Ovary (tissue), 9 donors: ENCODE data around the gene TMEM131. TPM values are rescaled to one million over a fixed set of nuclear protein-coding genes. Genes with fewer than 3 reads are reported as not detected.

Experiments used
- DNase-seq, 5 donors: peaks; one replicate each; pipeline ENCODE4 v3.0.0-alpha.2; 2019 to 2020
- H3K27ac ChIP-seq, 2 donors: fragments of 200-600 bp; one replicate each; pipeline versions ENCODE4 v1.5.1 to v1.8.0; 2019 to 2022
- H3K27me3 ChIP-seq: fragments of 200-600 bp; one replicate; pipeline ENCODE4 v1.8.0; 2022
- H3K36me3 ChIP-seq: fragments of 200-600 bp; sonication (generic); one replicate; pipeline ENCODE4 v1.5.1; 2019
- H3K4me1 ChIP-seq: one replicate; pipeline ENCODE4 v1.8.1; 2013; ENCODE audit warnings: mild to moderate bottlenecking, moderate library complexity; ENCODE audit not compliant: insufficient read depth
- H3K4me3 ChIP-seq: fragments of 200-600 bp; sonication (generic); one replicate; pipeline ENCODE4 v1.5.1; 2017
- H3K9me3 ChIP-seq, 2 donors: fragments of 200-600 bp in 1 of 2; sonication (generic) in 1 of 2; one replicate each; pipeline versions ENCODE4 v1.5.1 to v1.8.1; 2013 to 2019; ENCODE audit warnings: mild to moderate bottlenecking in 1 of 2, moderate library complexity in 1 of 2
- CTCF ChIP-seq, 3 donors: fragments of 450-650 bp in 2 of 3; fragments of 200-600 bp in 1 of 3; IDR thresholded peaks; one replicate each; pipeline versions ENCODE4 v1.5.1 to v1.8.0; 2016 to 2022; ENCODE audit warnings: antibody characterized with exemption in 3 of 3, mild to moderate bottlenecking in 1 of 3
- EP300 ChIP-seq: sonication (generic); formaldehyde crosslinking; IDR thresholded peaks from one replicate; pipeline ENCODE4 v1.6.1; 2017; ENCODE audit warnings: antibody characterized with exemption
- POLR2A ChIP-seq: fragments of 450-650 bp; IDR thresholded peaks from one replicate; pipeline ENCODE4 v1.6.1; 2017; ENCODE audit warnings: antibody characterized with exemption, mild to moderate bottlenecking, moderate library complexity
- WGBS, 3 donors: extraction: QIAGEN DNeasy Blood & Tissue Kit in 1 of 3; methylation state at CpG; one replicate each; pipeline versions ENCODE4 v1.1.5 to v1.1.7; 2013 to 2017; 5-methylcytosine and 5-hydroxymethylcytosine counted together
- intact Hi-C, 4 donors: fragments of 100-400 bp; cut with DNase I; formaldehyde crosslinking; loops; one replicate each; pipeline versions ENCODE4 v1.11.0 to v1.15.1; 2022 to 2023
- polyA plus RNA-seq, 2 donors: library from polyadenylated mRNA; stranded (reverse); fragments of 200-250 nt in 1 of 2; fragments of 350-450 nt in 1 of 2; fragmentation: Illumina TruSeq in 1 of 2; extraction: RNeasy Lipid Tissue Mini Kit (QIAGEN cat#74804) in 1 of 2; gene quantifications; one replicate each; pipeline ENCODE4 v1.2.3, GENCODE V29; 2013 to 2014
- total RNA-seq, 7 donors: library from RNA; depleted of rRNA in 2 of 7; stranded (reverse); fragments of >200 nt in 2 of 7; fragmentation: NEBNext Ultra II Directional in 3 of 7; extraction: Animal tissue kit (Norgen Biotek cat#: 25700) in 3 of 7; gene quantifications; one replicate each; pipeline versions ENCODE4 v1.1.0 to v1.2.4, GENCODE V29; 2016 to 2023
- donor health status: DM: no; HTN: no; CAD: no; lungs with moderate emphysema.
- donor health status: DM: no; HTN: no; CAD: no.
- donor health status: Bipolar disorder and iron deficiency.
- donor health status: DM: yes; HTN: yes; CAD: no.
- donor health status: DM: no; HTN: no; CAD: no.
- donor health status: DM: yes; HTN: yes; CAD: no.

Gene TMEM131
- total and polyA plus RNA-seq, 9 donors, result 16.1 to 44.0 (median 38.4) TPM

GRCh38 chr2:97718942-97719341 is 276.8 kb downstream of the TMEM131 start:
- Histone ChIP-seq H3K4me1 (no peaks in the 10 kb centered on the region), H3K4me3 (no peak overlapping the region), H3K27ac (no peak overlapping the region), H3K36me3 (no peaks in the 10 kb centered on the region), H3K9me3 (no peaks in the 10 kb centered on the region), H3K27me3 (no peaks in the 10 kb centered on the region)
- no peak for DNase-seq
- intact Hi-C loops, result no loop called here
- WGBS, 3 donors, result 81 to 91% (median 83%) methylated on average over 3 of the region's 3 CpGs
- no peak for TF ChIP-seq EP300
- TF ChIP-seq CTCF (IDR thresholded peaks at IDR 0.05), result no peak
- no peak for TF ChIP-seq POLR2A

- no peaks in the 10 kb centered on the region for H3K4me1 ChIP-seq
- no peaks in the 10 kb centered on the region for H3K36me3 ChIP-seq
- no peak overlapping the region for H3K4me3 ChIP-seq
- no peak for TF ChIP-seq CTCF (IDR thresholded peaks at IDR 0.05)
- no peak for TF ChIP-seq POLR2A
- no peak for TF ChIP-seq EP300
- H3K27ac ChIP-seq, result no peak overlapping the region
- no peaks in the 10 kb centered on the region for H3K27me3 ChIP-seq
- intact Hi-C loops, result no loop called here
- WGBS, 3 donors, result 82 to 86% (median 82%) methylated on average over 21 of the region's 21 CpGs
- DNase-seq, result no peak
- no peaks in the 10 kb centered on the region for H3K9me3 ChIP-seq
These were observed 277.5 kb downstream of the TMEM131 start for GRCh38 chr2:97718051-97718882.

GRCh38 chr2:97717613-97717995 is 278.1 kb downstream of the TMEM131 start:
- no peak for TF ChIP-seq POLR2A
- no peak for TF ChIP-seq EP300
- TF ChIP-seq CTCF (IDR thresholded peaks at IDR 0.05), result no peak
- 53 to 57% (median 56%) methylated on average over 3 of the region's 3 CpGs for WGBS, 3 donors
- H3K4me1 ChIP-seq, result no peaks in the 10 kb centered on the region
- H3K27me3 ChIP-seq, result no peaks in the 10 kb centered on the region
- no peaks in the 10 kb centered on the region for H3K36me3 ChIP-seq
- no peaks in the 10 kb centered on the region for H3K9me3 ChIP-seq
- intact Hi-C loops, result no loop called here
- no peak overlapping the region for H3K4me3 ChIP-seq
- no peak overlapping the region for H3K27ac ChIP-seq
- peak in 1 of 5 donors; percentile 3 for DNase-seq

- H3K9me3 ChIP-seq, result no peaks in the 10 kb centered on the region
- no peak overlapping the region for H3K4me3 ChIP-seq
- intact Hi-C loops, result no loop called here
- H3K36me3 ChIP-seq, result no peaks in the 10 kb centered on the region
- H3K27me3 ChIP-seq, result no peaks in the 10 kb centered on the region
- WGBS, 3 donors, result 83 to 87% (median 84%) methylated on average over 21 of the region's 21 CpGs
- no peak for TF ChIP-seq POLR2A
- no peak for TF ChIP-seq EP300
- TF ChIP-seq CTCF (IDR thresholded peaks at IDR 0.05), result no peak
- H3K27ac ChIP-seq, result no peak overlapping the region
- no peaks in the 10 kb centered on the region for H3K4me1 ChIP-seq
- peak in 1 of 5 donors; percentile 6 for DNase-seq
These were observed 278.8 kb downstream of the TMEM131 start for GRCh38 chr2:97716695-97717612.
